GM12865 (cell line): ENCODE data around the gene LMOD3.
A peak's percentile ranks its signal among the peaks of the same experiment; 100 is the strongest.

Experiments used
- DNase-seq: peaks from one replicate; pipeline ENCODE4 v3.0.0; 2010; ENCODE audit warnings: low read depth
- H3K4me3 ChIP-seq: 2 replicates; pipeline ENCODE4 v1.5.1; 2011; ENCODE audit warnings: mild to moderate bottlenecking, low read depth, low read length, control low read depth
- CTCF ChIP-seq: IDR thresholded peaks from 2 replicates; pipeline ENCODE4 v1.5.1; 2011; ENCODE audit warnings: low read length, control low read depth, low read depth, inconsistent platforms; ENCODE audit not compliant: insufficient read depth; ENCODE audit errors: missing control alignments

Gene LMOD3

GRCh38 chr3:69090021-69090420 lies 32.4 kb downstream of the LMOD3 start:
- no peak overlapping the region for H3K4me3 ChIP-seq
- no peak for DNase-seq
- no peak for TF ChIP-seq CTCF

- peak; percentile 45 for DNase-seq
- peak overlapping the region; percentile 95 for H3K4me3 ChIP-seq
- TF ChIP-seq CTCF: no peak
Measured at GRCh38 chr3:69088063-69088462, 34.3 kb downstream of the LMOD3 start.

GRCh38 chr3:69087030-69087791 lies 35.2 kb downstream of the LMOD3 start:
- peak overlapping the region; percentile 95 for H3K4me3 ChIP-seq
- no peak for TF ChIP-seq CTCF
- peak; percentile 11 for DNase-seq

GRCh38 chr3:69085833-69086722 lies 36.3 kb downstream of the LMOD3 start:
- no peak for TF ChIP-seq CTCF
- H3K4me3 ChIP-seq: peak overlapping the region; percentile 95
- DNase-seq: peak; percentile 63

GRCh38 chr3:69085168-69085832 lies 37.1 kb downstream of the LMOD3 start:
- TF ChIP-seq CTCF: no peak
- peak overlapping the region; percentile 95 for H3K4me3 ChIP-seq
- peak; percentile 26 for DNase-seq

GRCh38 chr3:69084326-69085167 lies 37.8 kb downstream of the LMOD3 start, which contains the start of gene ARL6IP5:
Gene ARL6IP5 (plus strand): TSS chr3:69084937. CDS start chr3:69085048, 111 bp downstream.
- peak; percentile 96 for DNase-seq
- TF ChIP-seq CTCF: no peak
- H3K4me3 ChIP-seq: peak within 1 kb of the TSS; percentile 95
